Calu3 (cell line): Measurements from ENCODE around the gene AKAP13. TPM values are rescaled to one million over a fixed set of nuclear protein-coding genes. Genes with fewer than 3 reads are reported as not detected.

Experiments
- BruUV-seq: library from RNA; stranded (reverse); fragments of 400-500 nt; replicated peaks from 2 replicates; lab custom pipeline; 2021; lab: Mats Ljungman, UMichigan
- CTCF ChIA-PET: fragments of 300-600 bp; sonication (Branson Sonifier 250); formaldehyde crosslinking; loops from one replicate; lab custom pipeline; 2022; ENCODE audit warnings: antibody characterized with exemption; lab: Charles Lee
- DNase-seq: peaks from one replicate; pipeline ENCODE4 v3.0.0; 2022
- H3K27ac Mint-ChIP-seq: one replicate; pipeline ENCODE4 v1.8.0; 2022; ENCODE audit warnings: mixed read lengths; ENCODE audit not compliant: unreplicated experiment
- H3K27me3 Mint-ChIP-seq: one replicate; pipeline ENCODE4 v1.8.0; 2022; ENCODE audit warnings: mixed read lengths; ENCODE audit not compliant: unreplicated experiment
- H3K36me3 Mint-ChIP-seq: one replicate; pipeline ENCODE4 v1.8.0; 2022; ENCODE audit warnings: mild to moderate bottlenecking, moderate library complexity, mixed read lengths; ENCODE audit not compliant: insufficient read depth, unreplicated experiment
- H3K4me1 Mint-ChIP-seq: one replicate; pipeline ENCODE4 v1.8.0; 2022; ENCODE audit warnings: mild to moderate bottlenecking, low read depth, mixed read lengths; ENCODE audit not compliant: unreplicated experiment
- H3K4me3 Mint-ChIP-seq: one replicate; pipeline ENCODE4 v1.8.0; 2022; ENCODE audit warnings: mild to moderate bottlenecking, low read depth, moderate library complexity, mixed read lengths; ENCODE audit not compliant: unreplicated experiment
- H3K9me3 Mint-ChIP-seq: one replicate; pipeline ENCODE4 v1.8.0; 2022; ENCODE audit warnings: low read depth, mixed read lengths; ENCODE audit not compliant: unreplicated experiment
- CTCF ChIP-seq: fragments of 200-600 bp; IDR thresholded peaks from one replicate; pipeline ENCODE4 v1.8.0; 2022; ENCODE audit warnings: antibody characterized with exemption; ENCODE audit not compliant: unreplicated experiment
- intact Hi-C: fragments of 100-400 bp; cut with micrococcal nuclease; formaldehyde crosslinking; loops from one replicate; pipeline ENCODE4 v1.10.0; 2022; ENCODE audit not compliant: unreplicated experiment
- total RNA-seq: library from RNA; stranded (reverse); gene quantifications from 2 replicates; pipeline ENCODE4 v1.2.3, GENCODE V29; 2022

Gene AKAP13
- total RNA-seq, 1 experiment from 2014 or later = 145 TPM

- H3K9me3 Mint-ChIP-seq = no peaks in the 10 kb centered on the region
- BruUV-seq = no TSS peak
- H3K27me3 Mint-ChIP-seq = no peaks in the 10 kb centered on the region
- CTCF ChIA-PET = interaction anchor here (0.6 kb wide), 1 partner anchor 395 kb away, joined by 3 read pairs; no protein-coding TSS in a partner anchor
- TF ChIP-seq CTCF = no peak
- DNase-seq = no peak
- intact Hi-C loops = no loop called here
- H3K27ac Mint-ChIP-seq = no peak overlapping the region
- H3K36me3 Mint-ChIP-seq = peaks cover 21% of the 10 kb centered on the region
- no peaks in the 10 kb centered on the region for H3K4me1 Mint-ChIP-seq
- no peak overlapping the region for H3K4me3 Mint-ChIP-seq
Measured at GRCh38 chr15:85693277-85693676, 312.9 kb downstream of the AKAP13 start.

DNA sequence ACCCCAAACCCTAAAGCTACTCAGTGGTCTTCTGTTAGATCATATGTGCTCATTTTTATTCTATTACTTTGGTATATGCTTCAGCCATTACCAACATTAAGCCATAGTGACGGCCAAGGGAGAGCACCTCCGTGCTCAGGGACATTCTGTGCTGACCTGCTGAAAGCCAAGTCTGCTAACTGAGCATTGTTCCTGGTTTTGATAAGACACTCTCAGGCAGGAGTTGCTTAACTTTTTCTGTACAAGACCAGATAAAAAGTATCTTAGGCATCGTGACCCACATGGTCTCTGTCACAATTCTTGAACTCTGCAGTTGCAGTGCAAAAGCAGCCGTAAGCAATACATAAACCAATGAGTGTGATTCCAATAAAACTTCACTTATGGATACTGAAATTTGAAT is 313.7 kb downstream of the AKAP13 start:
- CTCF ChIA-PET = interaction anchor here (0.6 kb wide), 1 partner anchor 396 kb away, joined by 3 read pairs; no protein-coding TSS in a partner anchor
- intact Hi-C loops = no loop called here
- Mint-ChIP-seq H3K27ac (no peak overlapping the region), H3K27me3 (no peaks in the 10 kb centered on the region), H3K4me3 (no peak overlapping the region), H3K4me1 (no peaks in the 10 kb centered on the region), H3K9me3 (no peaks in the 10 kb centered on the region), H3K36me3 (peaks cover 24% of the 10 kb centered on the region)
- no TSS peak for BruUV-seq
- no peak for TF ChIP-seq CTCF
- no peak for DNase-seq

GRCh38 chr15:85700767-85701166 is 320.4 kb downstream of the AKAP13 start:
- no peak for DNase-seq
- H3K9me3 Mint-ChIP-seq = no peaks in the 10 kb centered on the region
- peaks cover 2% of the 10 kb centered on the region for H3K4me1 Mint-ChIP-seq
- BruUV-seq = no TSS peak
- intact Hi-C loops = loop anchor here (10.0 kb wide), 2 partner anchors 216 to 406 kb away; no protein-coding TSS in a partner anchor
- H3K36me3 Mint-ChIP-seq = peaks cover 32% of the 10 kb centered on the region
- TF ChIP-seq CTCF = no peak
- no peak overlapping the region for H3K4me3 Mint-ChIP-seq
- no peak overlapping the region for H3K27ac Mint-ChIP-seq
- no peaks in the 10 kb centered on the region for H3K27me3 Mint-ChIP-seq
- CTCF ChIA-PET = no interaction called here

DNA sequence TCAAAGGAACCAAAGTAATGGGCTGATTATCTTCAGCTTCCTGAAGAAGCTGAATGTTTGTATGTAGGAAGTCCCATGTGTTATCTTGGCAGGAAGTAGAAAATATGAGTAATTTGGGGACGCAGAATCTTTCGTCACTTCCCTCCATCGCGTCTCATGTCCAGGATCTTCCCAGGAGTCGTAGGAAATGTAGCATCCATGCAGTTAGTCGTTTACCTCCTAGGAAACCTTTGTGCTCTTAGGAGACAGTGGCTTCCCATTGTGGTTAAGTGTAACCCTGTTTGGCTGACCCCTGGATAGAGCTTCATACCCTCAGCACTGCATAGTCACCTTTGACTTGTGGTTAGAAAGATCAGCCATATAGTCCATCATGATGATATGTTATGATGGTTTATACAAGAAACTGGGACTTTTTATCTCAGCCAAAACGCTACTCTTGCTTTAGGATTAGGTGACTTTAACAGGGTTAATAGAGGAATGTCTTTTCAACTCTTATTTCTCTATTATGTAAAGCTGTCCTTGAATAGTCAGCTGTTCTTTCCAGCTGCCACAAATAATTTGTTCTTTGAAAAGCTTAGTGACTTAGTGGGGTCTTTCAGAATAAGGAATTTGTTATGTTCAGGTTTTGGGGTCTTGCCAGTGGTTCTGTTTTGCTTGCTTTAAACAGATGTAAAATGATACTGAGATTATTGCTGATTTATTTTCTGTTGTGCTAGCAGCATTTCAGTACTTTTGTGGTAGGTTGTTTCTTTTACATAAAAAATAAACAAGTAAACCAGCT is 322.1 kb downstream of the AKAP13 start:
- CTCF ChIA-PET = interaction anchor here (1.0 to 1.1 kb wide), 2 partner anchors 61 to 135 kb away, joined by 4 to 5 read pairs; no protein-coding TSS in a partner anchor
- Mint-ChIP-seq H3K4me1 (peaks cover 20% of the 10 kb centered on the region), H3K9me3 (no peaks in the 10 kb centered on the region), H3K27me3 (no peaks in the 10 kb centered on the region), H3K4me3 (no peak overlapping the region), H3K36me3 (peaks cover 30% of the 10 kb centered on the region), H3K27ac (no peak overlapping the region)
- intact Hi-C loops = loop anchor here (10.0 kb wide), 2 partner anchors 218 to 408 kb away; no protein-coding TSS in a partner anchor
- BruUV-seq = no TSS peak
- no peak for DNase-seq
- TF ChIP-seq CTCF = no peak
